ENCODE results near the gene COL9A3.

Gene COL9A3

DNA sequence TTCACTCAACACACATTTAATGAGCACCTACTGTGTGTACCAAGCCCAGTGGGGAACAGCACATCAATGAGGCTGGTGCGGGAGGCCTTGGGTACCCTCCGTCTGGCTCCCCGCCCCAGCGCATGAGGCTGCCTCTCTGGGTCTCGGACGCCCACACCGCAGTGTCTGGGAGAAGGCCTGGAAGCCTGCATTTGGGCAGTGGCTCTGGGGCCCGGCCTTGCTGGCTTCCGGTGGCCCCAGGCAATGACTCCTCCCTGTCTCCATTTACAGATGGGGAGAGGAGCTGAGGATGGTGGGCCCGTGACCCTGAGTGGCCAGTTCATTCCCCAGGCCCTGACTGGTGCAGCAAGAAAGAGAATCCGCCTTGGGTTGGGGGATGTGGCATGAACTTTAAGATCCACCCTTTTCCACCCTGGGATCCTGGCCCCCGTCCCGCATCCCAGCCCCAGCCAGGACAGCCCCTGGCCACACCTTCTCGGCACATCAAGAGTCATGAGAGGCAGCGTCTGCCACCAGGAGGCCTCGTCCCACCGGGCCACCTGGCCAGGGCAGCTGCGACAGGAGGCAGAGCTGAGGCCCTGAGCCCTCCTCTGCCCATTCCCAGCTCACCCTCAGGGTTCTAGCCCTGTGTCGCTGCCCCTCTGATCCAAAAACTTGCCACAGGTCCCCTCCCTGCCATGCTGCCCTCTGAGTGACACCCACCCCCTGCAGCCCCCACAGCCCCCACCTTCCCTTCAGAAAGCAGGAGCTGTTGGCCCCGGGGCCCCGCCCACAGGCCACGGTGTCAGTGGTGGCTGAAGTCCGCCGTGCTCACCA, 38.0 kb upstream of the COL9A3 start:
- no peak for DNase-seq

DNA sequence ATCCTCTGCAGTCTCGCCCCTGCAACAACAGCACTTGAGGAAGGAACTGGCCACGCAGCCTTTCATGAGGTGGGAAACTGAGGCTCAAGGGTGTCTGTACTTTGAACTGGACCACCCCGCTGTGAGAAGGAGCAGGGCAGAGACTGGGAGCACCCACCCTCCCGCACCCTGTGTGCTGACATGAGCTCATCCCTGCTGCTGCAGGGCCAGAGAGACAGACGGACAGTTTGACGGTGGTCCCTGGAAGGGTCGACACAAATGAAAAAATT, 37.5 kb upstream of the COL9A3 start:
- no peak for DNase-seq

DNA sequence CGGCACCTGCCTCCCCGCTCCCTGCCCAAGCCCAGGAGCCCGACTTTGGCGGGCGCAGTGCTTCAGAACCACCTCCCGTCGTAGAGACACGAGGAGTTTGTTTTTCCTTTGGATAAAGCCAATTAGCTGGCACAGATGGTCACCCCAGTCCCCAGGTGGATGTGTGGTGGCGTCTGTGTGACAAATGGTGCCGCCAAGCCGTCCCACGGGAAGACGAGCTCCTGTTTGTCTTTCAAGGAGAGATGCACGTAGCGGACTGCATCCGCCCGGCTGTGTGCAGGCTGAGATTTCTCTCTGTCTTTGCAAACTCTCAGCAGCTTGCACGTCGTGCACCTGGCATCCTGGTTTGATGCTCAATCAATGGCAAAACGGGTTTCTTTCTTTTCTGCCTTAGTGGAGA, 36.6 kb upstream of the COL9A3 start:
- DNase-seq, result no peak

DNA sequence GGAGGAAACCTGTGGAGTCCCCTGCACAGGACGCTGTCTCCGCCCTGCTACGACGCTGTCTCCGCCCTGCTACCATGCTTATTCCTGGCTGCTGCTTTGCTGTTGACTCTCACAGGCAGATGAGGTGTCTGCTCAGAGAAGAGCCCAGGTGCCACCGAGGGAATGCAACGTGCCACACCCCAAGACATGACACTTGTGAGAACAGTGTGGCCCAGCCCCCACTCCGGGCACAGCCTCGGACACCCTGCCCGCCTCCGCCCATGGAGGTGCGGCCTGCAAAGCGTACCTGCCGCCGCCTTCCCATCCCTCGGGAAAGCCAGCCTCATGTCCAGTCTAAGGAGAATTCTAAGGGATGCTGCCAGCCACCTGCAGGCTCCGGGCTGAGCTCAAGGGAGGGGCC, 36.2 kb upstream of the COL9A3 start:
- DNase-seq, result no peak

DNA sequence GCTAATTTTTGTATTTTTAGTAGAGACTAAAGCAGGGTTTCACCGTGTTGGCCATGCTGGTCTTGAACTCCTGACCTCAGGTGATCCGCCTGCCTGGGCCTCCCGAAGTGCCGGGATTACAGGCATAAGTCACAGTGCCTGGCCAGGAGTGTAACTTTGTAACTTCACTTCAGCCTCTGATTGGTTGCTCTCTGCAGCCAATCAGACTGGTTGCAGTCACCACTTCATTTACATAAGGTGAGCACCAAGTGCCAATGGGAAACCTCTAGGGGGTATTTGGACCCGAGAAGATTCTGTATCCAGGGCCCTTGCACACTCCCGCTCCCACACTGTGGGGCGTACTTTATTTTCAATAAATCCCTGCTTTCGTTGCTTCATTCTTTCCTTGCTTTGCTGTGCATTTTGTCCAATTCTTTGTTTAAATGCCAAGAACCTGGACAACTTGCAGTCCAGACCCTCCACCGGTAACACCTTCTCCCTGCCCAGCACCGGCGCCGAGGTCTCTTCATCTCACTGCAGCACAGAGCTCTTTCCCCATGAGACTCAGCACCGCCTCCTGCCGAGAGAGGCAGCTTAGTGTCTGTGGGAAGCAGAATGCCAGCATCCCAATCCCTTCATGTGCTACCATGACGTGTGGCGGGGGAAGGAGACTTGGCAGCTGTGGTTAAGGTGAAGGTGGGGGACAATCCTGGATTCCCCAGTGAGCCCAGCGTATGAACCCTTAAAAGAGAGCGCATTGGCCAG, 34.5 kb upstream of the COL9A3 start:
- DNase-seq, result no peak

GRCh38 chr20:62782893-62783278, 34.0 kb upstream of the COL9A3 start:
- no peak for DNase-seq

- no peak for DNase-seq
Observed at GRCh38 chr20:62784497-62784896, 32.4 kb upstream of the COL9A3 start.

DNA sequence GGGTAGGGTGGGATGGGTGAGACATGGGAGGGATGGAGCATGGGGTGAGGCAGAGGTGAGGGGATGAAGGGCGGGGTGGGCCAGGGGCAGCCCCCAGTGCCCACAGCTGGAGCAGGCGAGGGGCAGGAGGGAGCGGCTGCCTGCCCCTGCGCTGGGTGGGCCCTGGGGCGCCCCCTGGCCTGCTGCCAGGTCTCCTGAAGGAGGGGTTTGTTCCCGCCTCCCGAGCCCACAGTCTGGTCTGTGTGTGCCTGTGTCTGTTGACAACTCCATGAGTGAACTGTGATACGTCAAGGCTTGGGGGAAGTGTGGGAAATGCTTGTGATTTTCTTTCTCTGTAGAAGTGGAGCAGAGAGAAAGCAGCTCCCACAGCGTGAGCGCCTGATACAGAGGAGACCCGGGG, 31.5 kb upstream of the COL9A3 start:
- no peak for DNase-seq

DNA sequence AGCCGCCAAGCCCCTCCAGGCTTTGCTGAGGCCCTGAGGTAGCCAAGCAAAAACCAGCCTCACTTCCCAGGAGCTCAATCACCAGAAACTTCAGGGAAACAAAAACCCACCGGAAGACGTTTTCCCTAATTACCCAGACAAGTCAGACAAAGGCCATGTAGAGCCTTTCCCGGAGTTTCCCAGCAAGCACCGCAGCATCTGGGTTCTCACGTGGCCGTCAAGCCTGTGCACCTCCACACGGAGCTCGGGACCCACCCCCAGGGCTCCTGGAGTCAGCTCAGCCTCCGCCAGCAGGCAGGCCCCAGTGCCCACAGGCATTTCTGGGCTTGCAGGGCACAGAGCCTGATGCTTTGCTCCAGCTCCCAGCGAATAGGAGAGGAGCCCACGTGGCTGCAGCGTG, 30.7 kb upstream of the COL9A3 start:
- no peak for DNase-seq

DNA sequence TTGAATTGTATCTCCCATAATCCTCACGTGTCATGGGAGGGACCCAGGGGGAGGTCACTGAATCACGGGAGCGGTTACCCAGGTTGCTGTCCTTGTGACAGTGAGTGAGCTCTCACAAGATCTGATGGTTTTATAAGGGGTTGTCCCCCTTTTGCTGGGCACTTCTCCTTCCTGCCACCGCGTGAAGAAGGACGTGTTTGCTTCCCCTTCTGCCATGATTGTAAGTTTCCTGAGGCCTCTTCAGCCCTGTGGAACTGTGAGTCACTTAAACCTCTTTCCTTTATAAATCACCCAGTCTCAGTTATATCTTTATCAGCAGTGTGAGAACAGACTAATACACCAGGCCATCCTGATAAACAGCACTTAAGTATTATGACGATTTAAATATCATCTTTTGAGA, 29.5 kb upstream of the COL9A3 start:
- no peak for DNase-seq

GRCh38 chr20:62787866-62788265, 29.0 kb upstream of the COL9A3 start:
- no peak for DNase-seq

DNA sequence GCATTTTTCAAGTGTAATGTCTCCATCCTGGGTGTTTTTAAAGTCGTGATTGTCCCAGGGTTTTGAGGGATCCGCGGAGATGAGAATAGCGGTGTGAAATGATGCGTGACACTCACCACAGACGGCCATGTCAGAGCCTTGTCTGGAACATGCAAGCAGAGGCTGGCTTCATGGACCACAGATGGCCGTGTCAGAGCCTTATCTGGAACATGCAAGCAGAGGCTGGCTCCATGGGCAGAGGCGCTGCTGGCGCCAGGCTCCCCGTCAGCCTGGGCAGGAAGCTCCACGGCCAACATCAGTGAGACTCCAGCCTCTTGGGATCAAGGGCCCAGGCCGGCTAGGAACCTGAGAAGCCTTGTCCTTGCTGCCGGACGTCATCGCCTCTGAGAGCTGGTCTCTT, 28.2 kb upstream of the COL9A3 start:
- no peak for DNase-seq

DNA sequence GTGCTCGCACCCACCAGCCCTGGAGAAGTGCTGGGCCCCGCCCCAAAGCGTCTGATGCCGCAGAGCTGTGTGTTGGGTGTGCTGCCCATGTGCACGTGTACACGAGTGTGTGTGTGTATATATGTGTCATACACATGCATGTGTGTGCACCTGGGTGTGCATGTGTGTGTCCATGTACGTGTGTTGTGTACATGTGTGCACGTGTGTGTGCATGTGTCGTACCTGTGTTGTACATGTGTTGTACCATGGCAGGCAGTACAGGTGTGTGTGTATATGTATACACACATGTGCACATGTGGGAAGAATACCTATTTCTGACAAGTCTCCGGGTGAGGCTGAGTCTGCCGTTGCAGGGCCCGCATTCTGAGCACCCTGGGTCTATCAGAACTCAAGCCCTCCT, 26.8 kb upstream of the COL9A3 start:
- no peak for DNase-seq

GRCh38 chr20:62791301-62792181, 25.3 kb upstream of the COL9A3 start:
- DNase-seq, result peak; percentile 88 to 89

DNA sequence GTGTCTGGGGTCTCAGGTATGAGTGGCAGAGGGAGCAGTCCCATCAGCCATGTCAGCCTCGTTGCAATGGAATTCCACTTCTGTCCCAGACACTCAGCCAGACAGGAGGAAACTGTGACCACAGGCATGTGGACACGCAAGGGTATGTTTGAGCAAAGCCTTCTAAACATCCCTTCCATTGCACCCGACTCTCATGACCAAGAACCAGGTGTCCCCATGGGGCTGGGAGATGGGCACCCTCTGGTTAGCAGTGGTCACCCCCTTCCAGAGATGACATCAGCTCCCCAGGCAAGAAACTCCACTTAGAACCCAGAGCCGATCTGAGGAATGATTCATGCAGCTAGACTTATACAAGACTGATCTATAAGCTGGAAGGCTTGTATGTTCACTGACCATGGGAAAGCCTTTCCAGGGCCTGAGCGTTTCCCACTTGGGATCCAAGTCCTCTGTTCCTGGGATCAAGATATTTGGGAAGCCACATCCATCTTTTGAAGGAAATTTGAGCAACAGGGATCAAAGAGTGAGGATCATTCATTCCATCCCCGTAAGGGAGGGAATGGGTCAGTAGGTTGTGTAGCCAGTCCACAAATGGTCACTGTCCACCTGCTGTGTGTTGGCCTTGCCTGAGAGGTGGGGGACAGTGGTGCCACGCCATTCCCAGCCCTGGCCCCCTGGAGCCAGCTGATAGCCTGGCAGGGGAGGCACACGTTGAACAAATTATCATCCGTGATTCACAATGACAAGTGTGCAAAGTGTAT, 24.5 kb upstream of the COL9A3 start:
- DNase-seq, result no peak

DNA sequence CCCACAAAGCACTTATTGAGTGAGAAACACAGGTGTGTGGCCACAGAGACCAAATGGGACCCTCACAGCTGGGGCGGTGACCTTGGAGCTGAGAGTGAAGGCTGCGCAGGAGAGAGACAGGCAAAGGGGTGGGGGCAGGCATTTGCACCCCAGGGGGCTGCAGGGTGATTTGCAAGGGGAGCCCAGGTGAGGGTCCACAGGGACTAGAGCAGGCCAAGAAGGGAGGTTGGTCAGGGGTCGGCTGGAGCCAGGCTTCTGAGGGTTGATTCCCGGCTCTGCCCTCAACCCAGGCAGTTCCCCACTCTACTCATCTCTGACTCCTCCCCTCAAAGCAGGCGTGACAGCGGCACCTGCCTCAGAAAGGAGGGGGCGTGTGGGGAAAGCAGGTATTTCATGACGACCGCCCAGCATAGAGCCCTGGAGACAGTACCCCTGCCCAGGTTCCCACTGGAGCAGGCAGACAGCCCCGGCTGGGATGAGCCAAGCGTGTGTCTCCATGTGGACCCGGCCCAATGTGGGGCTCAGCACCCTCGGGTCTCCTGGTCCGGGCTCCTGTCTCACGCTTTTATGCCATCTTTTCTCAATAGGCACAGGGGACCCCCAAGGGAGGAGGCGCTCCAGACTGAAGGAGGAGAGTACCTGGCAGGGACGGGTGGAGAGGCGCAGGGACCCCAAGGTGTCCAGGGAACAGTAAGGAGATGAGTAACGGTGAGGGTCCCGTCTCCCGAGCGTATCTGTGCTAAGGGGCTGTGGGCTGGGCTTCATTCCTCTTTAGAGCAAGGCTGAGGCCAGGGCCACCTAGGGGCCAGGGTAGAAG, 23.7 kb upstream of the COL9A3 start:
- peak in 1 of 2 experiments; percentile 38 for DNase-seq

GRCh38 chr20:62793757-62794006, 23.2 kb upstream of the COL9A3 start:
- DNase-seq, result no peak

DNA sequence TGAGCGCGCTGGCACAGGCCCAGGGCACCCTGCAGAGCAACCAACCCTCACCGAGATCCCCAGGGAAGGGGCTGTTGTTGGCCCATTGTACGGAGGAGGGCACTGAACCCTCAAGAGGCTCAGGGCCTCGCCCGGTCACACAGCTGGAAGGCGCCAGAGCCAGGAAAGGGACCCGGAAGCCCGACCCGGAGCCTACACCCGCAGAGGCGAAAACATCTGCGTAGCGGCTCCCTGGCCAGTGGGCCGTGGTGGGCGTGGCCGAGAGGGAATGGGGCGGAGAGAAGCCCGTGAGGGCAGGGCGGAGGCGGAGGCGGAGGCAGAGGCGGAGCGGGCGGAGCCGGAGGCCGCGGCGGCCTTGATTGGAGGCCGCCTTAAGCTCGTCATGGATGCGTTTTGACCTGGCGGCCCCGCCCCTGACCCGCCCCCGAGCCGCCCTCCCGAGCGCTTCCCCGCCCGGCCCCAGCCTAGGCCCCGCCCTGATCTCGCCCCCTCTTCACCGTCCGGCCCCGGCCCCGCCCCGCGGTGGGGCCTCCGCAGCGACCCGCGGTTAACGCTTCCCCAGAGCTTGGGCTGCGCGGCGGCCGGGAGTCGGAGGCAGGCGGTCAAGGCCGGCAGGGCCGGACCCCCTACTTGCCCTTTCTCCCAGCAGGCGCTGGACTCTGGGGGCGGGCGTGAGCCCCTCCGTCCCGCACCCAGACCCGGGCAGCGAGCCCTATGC, 22.7 kb upstream of the COL9A3 start:
- peak; percentile 86 to 94 for DNase-seq

DNA sequence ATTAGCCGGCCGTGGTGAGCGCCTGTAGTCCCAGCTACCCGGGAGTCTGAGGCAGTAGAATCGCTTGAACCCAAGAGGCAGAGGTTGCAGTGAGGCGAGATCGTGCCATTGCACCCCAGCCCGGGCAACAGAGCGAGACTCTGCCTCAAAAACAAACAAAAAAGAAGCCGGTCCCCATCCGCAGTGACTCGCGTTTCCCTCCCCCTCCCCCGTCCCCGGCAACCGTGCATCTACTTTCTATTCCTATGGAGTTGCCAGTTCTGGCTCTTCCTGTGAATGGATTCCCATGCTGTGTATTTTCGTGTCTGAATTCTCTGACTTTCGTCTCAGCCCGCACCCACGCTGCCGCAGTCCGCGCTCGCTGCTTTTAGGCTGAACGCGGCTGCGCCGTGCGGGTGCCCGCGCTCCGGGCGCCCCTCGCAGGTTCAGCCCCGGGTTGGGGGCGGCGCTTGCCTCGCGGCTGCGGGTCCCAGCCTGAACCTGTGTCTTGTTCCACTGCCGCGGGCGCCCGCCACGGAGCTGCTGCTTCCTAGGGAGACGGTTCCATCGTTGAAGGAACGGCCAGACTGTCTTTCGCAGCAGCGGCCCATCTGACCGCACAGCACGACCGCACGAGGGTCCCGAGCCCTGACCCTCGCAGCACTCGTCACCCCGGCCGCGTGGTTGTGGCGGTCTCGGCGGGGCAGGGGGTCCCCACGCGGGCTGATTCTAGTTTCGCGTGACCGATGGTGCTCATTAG, 21.7 kb upstream of the COL9A3 start:
- peak; percentile 62 to 75 for DNase-seq

GRCh38 chr20:62796699-62797491, 20.0 kb upstream of the COL9A3 start:
- DNase-seq, result no peak
